SK-N-SH (cell line): Measurements from ENCODE around the gene RB1. TPM values are rescaled to one million over a fixed set of nuclear protein-coding genes. Genes with fewer than 3 reads are reported as not detected.

Experiments
- CTCF ChIA-PET: fragments of 300-600, 350-600 bp; formaldehyde crosslinking; extraction: SDS; loops from one replicate; lab custom pipeline; 2021; lab: Yijun Ruan, JAX
- POLR2A ChIA-PET: fragments of 350-600 bp; sonication (Branson Sonifier 250); formaldehyde crosslinking; extraction: SDS; loops from one replicate; lab custom pipeline; 2020; ENCODE audit warnings: antibody characterized with exemption, inconsistent platforms; lab: Yijun Ruan, JAX
- DNase-seq: peaks from one replicate; pipeline ENCODE4 v3.0.0; 2012
- H2AFZ ChIP-seq: fragments of 200-600 bp; sonication (generic); 2 replicates; pipeline ENCODE4 v1.8.1; 2016; ENCODE audit warnings: antibody characterized with exemption, mild to moderate bottlenecking, low read depth
- H3F3A ChIP-seq: fragments of 200-600 bp; sonication (generic); replicated peaks from 2 replicates; pipeline ENCODE3; 2016; ENCODE audit warnings: antibody characterized with exemption, mild to moderate bottlenecking; ENCODE audit not compliant: insufficient read depth
- H3K27ac ChIP-seq, 2 experiments: fragments of 200-500 bp in 1 of 2; fragments of 200-600 bp in 1 of 2; sonication (Bioruptor generic) in 1 of 2; sonication (generic), shearing (Covaris generic) in 1 of 2; 2 replicates each; pipeline versions ENCODE4 v1.5.1 to v1.6.1; 2014 to 2016; ENCODE audit warnings: low read depth in 2 of 2, inconsistent platforms in 1 of 2, low read length in 1 of 2, mild to moderate bottlenecking in 1 of 2, mixed read lengths in 1 of 2
- H3K27me3 ChIP-seq: fragments of 200-600 bp; sonication (generic), shearing (Covaris generic); 2 replicates; pipeline ENCODE4 v1.6.1; 2016; ENCODE audit warnings: mixed run types; ENCODE audit not compliant: insufficient read depth
- H3K36me3 ChIP-seq, 2 experiments: fragments of 200-500 bp in 1 of 2; fragments of 200-600 bp in 1 of 2; sonication (Bioruptor generic) in 1 of 2; sonication (generic) in 1 of 2; replicated peaks in 1 of 2; 2 replicates each; pipeline versions ENCODE3 to v1.5.1; 2014 to 2016; ENCODE audit warnings: low read length in 1 of 2, mild to moderate bottlenecking in 1 of 2; ENCODE audit not compliant: insufficient read depth in 2 of 2, control insufficient read depth in 1 of 2
- H3K4me1 ChIP-seq, 2 experiments: fragments of 200-500 bp in 1 of 2; fragments of 200-600 bp in 1 of 2; sonication (Bioruptor generic) in 1 of 2; sonication (generic), shearing (Covaris generic) in 1 of 2; 2 replicates each; pipeline versions ENCODE4 v1.5.1 to v1.6.1; 2014 to 2016; ENCODE audit warnings: low read depth in 1 of 2, low read length in 1 of 2, mixed run types in 1 of 2; ENCODE audit not compliant: insufficient read depth in 2 of 2, control insufficient read depth in 1 of 2
- H3K4me2 ChIP-seq: fragments of 200-600 bp; sonication (generic), shearing (Covaris generic); 2 replicates; pipeline ENCODE4 v1.6.1; 2017; ENCODE audit warnings: mixed run types
- H3K4me3 ChIP-seq, 2 experiments: fragments of 200-500 bp in 1 of 2; fragments of 200-600 bp in 1 of 2; sonication (Bioruptor generic) in 1 of 2; sonication (generic), shearing (Covaris generic) in 1 of 2; 2 replicates each; pipeline versions ENCODE4 v1.5.1 to v1.8.1; 2014 to 2016; ENCODE audit warnings: low read depth in 2 of 2, inconsistent platforms in 1 of 2, low read length in 1 of 2, mild to moderate bottlenecking in 1 of 2, mixed read lengths in 1 of 2, moderate library complexity in 1 of 2
- H3K79me2 ChIP-seq: fragments of 200-600 bp; sonication (generic); 2 replicates; pipeline ENCODE4 v1.8.1; 2017; ENCODE audit warnings: mild to moderate bottlenecking; ENCODE audit not compliant: insufficient read depth
- H3K9ac ChIP-seq: fragments of 200-600 bp; sonication (generic); 2 replicates; pipeline ENCODE4 v1.6.1; 2017; ENCODE audit warnings: mixed run types
- H3K9me2 ChIP-seq: fragments of 200-600 bp; sonication (generic); 2 replicates; pipeline ENCODE4 v1.6.1; 2017; ENCODE audit warnings: mixed run types
- H3K9me3 ChIP-seq: fragments of 200-600 bp; sonication (generic); 2 replicates; pipeline ENCODE4 v1.6.1; 2017; ENCODE audit warnings: mixed run types, mild to moderate bottlenecking, moderate library complexity
- H4K20me1 ChIP-seq: fragments of 200-600 bp; sonication (generic); 2 replicates; pipeline ENCODE4 v1.6.1; 2017; ENCODE audit warnings: mild to moderate bottlenecking, mixed run types; ENCODE audit not compliant: insufficient read depth
- GABPA ChIP-seq: IDR thresholded peaks from 2 replicates; pipeline ENCODE4 v1.4.0; 2012; ENCODE audit warnings: low read depth, mild to moderate bottlenecking
- MAX ChIP-seq: IDR thresholded peaks from 2 replicates; pipeline ENCODE4 v1.4.0; 2012; ENCODE audit warnings: low read depth
- MEF2A ChIP-seq: IDR thresholded peaks from 2 replicates; pipeline ENCODE4 v1.4.0; 2012; ENCODE audit warnings: low read depth, borderline replicate concordance
- MXI1 ChIP-seq: IDR thresholded peaks from 2 replicates; pipeline ENCODE4 v1.6.1; 2012; ENCODE audit warnings: mild to moderate bottlenecking, low read depth, low read length, improper control_type of control experiment
- PBX3 ChIP-seq: IDR thresholded peaks from 2 replicates; pipeline ENCODE4; 2012
- POLR2AphosphoS5 ChIP-seq: IDR thresholded peaks from 2 replicates; pipeline ENCODE4 v1.6.1; 2012; ENCODE audit warnings: low read depth, low read length
- SMC3 ChIP-seq: IDR thresholded peaks from 2 replicates; pipeline ENCODE4 v1.6.1; 2012; ENCODE audit warnings: low read depth, low read length, improper control_type of control experiment
- TAF1 ChIP-seq: IDR thresholded peaks from 2 replicates; pipeline ENCODE4 v1.6.1; 2012; ENCODE audit warnings: low read depth, mild to moderate bottlenecking, low read length, moderate library complexity, borderline replicate concordance
- USF1 ChIP-seq: IDR thresholded peaks from 2 replicates; pipeline ENCODE4 v1.4.0; 2012; ENCODE audit warnings: low read depth, borderline replicate concordance
- ZBTB33 ChIP-seq: IDR thresholded peaks from 2 replicates; pipeline ENCODE4 v1.4.0; 2012; ENCODE audit warnings: low read depth, borderline replicate concordance
- WGBS: methylation state at CpG from one replicate; pipeline ENCODE4 v1.1.6; 2017; ENCODE audit warnings: low lambda C conversion rate; 5-methylcytosine and 5-hydroxymethylcytosine counted together
- polyA plus RNA-seq, 3 experiments: library from polyadenylated mRNA; depleted of rRNA; stranded (reverse); fragments of >200 nt; gene quantifications; 2 replicates each; pipeline ENCODE4 v1.2.3, GENCODE V29; 2012

RB1 gene
- polyA plus RNA-seq, 1 of the 3 experiments (the other 2 are of a cell fraction): 11.5 TPM

GRCh38 chr13:48504606-48505005 is 201.1 kb downstream of the RB1 start:
- no peak overlapping the region for H3K4me3 ChIP-seq
- H3K9ac ChIP-seq: no peak overlapping the region
- H3K9me2 ChIP-seq: no peaks in the 10 kb centered on the region
- no peak overlapping the region for H3K27ac ChIP-seq
- no peaks in the 10 kb centered on the region for H3K36me3 ChIP-seq
- ChIA-PET POLR2A (no interaction called here), CTCF (no interaction called here)
- no peaks in the 10 kb centered on the region for H3K4me1 ChIP-seq
- TF ChIP-seq MAX (no peak), MXI1 (no peak), POLR2AphosphoS5 (no peak), SMC3 (no peak), USF1 (no peak), PBX3 (no peak), GABPA (no peak), MEF2A (no peak)
- H3K27me3 ChIP-seq: no peaks in the 10 kb centered on the region
- H4K20me1 ChIP-seq: no peaks in the 10 kb centered on the region
- no peaks in the 10 kb centered on the region for H3K9me3 ChIP-seq
- H2AFZ ChIP-seq: no peak overlapping the region
- no peak for DNase-seq
- H3K4me2 ChIP-seq: no peak overlapping the region
- no peaks in the 10 kb centered on the region for H3F3A ChIP-seq
- H3K79me2 ChIP-seq: no peaks in the 10 kb centered on the region
- 87% methylated on average over 8 of the region's 8 CpGs for WGBS

GRCh38 chr13:48505012-48505411 is 201.5 kb downstream of the RB1 start:
- Histone ChIP-seq H3K9me3 (no peaks in the 10 kb centered on the region), H3K4me1 (no peaks in the 10 kb centered on the region), H3K4me3 (no peak overlapping the region), H3K27ac (no peak overlapping the region), H3K27me3 (no peaks in the 10 kb centered on the region), H3K79me2 (no peaks in the 10 kb centered on the region), H2AFZ (no peak overlapping the region), H4K20me1 (no peaks in the 10 kb centered on the region), H3K36me3 (no peaks in the 10 kb centered on the region), H3K9ac (no peak overlapping the region), H3F3A (no peaks in the 10 kb centered on the region), H3K4me2 (no peak overlapping the region), H3K9me2 (no peaks in the 10 kb centered on the region)
- ChIA-PET CTCF (no interaction called here), POLR2A (no interaction called here)
- no peak for DNase-seq
- 89% methylated on average over 4 of the region's 4 CpGs for WGBS
- no peak for TF ChIP-seq PBX3
- no peak for TF ChIP-seq ZBTB33
- TF ChIP-seq TAF1: no peak
